Sigmoid colon (tissue), 4 donors: ENCODE results near the gene RGS19.

Experiments used
- CTCF ChIP-seq, 4 experiments: fragments of 450-650 bp in 3 of 4; fragments of 200-600 bp in 1 of 4; IDR thresholded peaks; one replicate each; pipeline ENCODE4 v1.5.1; 2016 to 2019; ENCODE audit warnings: antibody characterized with exemption in 4 of 4, mild to moderate bottlenecking in 3 of 4, moderate library complexity in 2 of 4
- POLR2AphosphoS5 ChIP-seq, 4 donors: sonication (generic); formaldehyde crosslinking; IDR thresholded peaks; one replicate each; pipeline ENCODE4 v1.6.1; 2017; ENCODE audit warnings: antibody characterized with exemption in 4 of 4

GRCh38 chr20:64102647-64103354, 23.5 kb upstream of the RGS19 start:
- no peak for TF ChIP-seq CTCF (IDR thresholded peaks at IDR 0.05)
- no peak for TF ChIP-seq POLR2AphosphoS5 (IDR thresholded peaks at IDR 0.05)
